HL-60 (cell line): ENCODE measurements around the gene TBK1.

Source experiments
- DNase-seq, 2 experiments: peaks; one replicate each; pipeline ENCODE4 v3.0.0-alpha.2; 2010 to 2020; ENCODE audit warnings: low read depth in 1 of 2, low spot score in 1 of 2
- H3K27ac ChIP-seq: fragments of 250-450 bp; sonication (Bioruptor Pico); replicated peaks from 2 replicates; pipeline ENCODE4 v1.5.1; 2020; ENCODE audit warnings: mild to moderate bottlenecking, moderate library complexity
- H3K27me3 ChIP-seq: fragments of 250-450 bp; sonication (Bioruptor Pico); 2 replicates; pipeline ENCODE4 v1.5.1; 2021; ENCODE audit warnings: mild to moderate bottlenecking, moderate library complexity; ENCODE audit not compliant: insufficient read depth, poor library complexity, severe bottlenecking
- H3K4me3 ChIP-seq: replicated peaks from 2 replicates; pipeline ENCODE4 v1.5.1; 2011; ENCODE audit warnings: mild to moderate bottlenecking, control low read depth, low read length; ENCODE audit not compliant: insufficient read depth
- GABPA ChIP-seq: IDR thresholded peaks from 2 replicates; pipeline ENCODE4 v1.6.1; 2012; ENCODE audit warnings: low read depth
- POLR2AphosphoS5 ChIP-seq: IDR thresholded peaks from 2 replicates; pipeline ENCODE4 v1.6.1; 2012; ENCODE audit warnings: low read depth
- REST ChIP-seq: IDR thresholded peaks from 2 replicates; pipeline ENCODE4 v1.6.1; 2012; ENCODE audit warnings: low read depth; ENCODE audit not compliant: insufficient replicate concordance
- SPI1 ChIP-seq: IDR thresholded peaks from 2 replicates; pipeline ENCODE4 v1.6.1; 2012; ENCODE audit warnings: low read depth, mild to moderate bottlenecking, borderline replicate concordance
- TF ChIP-seq, protein P1 (sequence below): IDR thresholded peaks from one replicate; pipeline ENCODE4 v1.5.1; 2011; ENCODE audit warnings: low read length, control low read depth, inconsistent platforms; ENCODE audit not compliant: insufficient read depth

The TBK1 gene

GRCh38 chr12:64549108-64549507 lies 97.2 kb downstream of the TBK1 start:
- H3K4me3 ChIP-seq: no peak overlapping the region
- TF ChIP-seq SPI1 (no peak), GABPA (no peak), POLR2AphosphoS5 (no peak), REST (no peak)
- TF ChIP-seq, protein P1, sequence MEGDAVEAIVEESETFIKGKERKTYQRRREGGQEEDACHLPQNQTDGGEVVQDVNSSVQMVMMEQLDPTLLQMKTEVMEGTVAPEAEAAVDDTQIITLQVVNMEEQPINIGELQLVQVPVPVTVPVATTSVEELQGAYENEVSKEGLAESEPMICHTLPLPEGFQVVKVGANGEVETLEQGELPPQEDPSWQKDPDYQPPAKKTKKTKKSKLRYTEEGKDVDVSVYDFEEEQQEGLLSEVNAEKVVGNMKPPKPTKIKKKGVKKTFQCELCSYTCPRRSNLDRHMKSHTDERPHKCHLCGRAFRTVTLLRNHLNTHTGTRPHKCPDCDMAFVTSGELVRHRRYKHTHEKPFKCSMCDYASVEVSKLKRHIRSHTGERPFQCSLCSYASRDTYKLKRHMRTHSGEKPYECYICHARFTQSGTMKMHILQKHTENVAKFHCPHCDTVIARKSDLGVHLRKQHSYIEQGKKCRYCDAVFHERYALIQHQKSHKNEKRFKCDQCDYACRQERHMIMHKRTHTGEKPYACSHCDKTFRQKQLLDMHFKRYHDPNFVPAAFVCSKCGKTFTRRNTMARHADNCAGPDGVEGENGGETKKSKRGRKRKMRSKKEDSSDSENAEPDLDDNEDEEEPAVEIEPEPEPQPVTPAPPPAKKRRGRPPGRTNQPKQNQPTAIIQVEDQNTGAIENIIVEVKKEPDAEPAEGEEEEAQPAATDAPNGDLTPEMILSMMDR: no peak
- no peaks in the 10 kb centered on the region for H3K27me3 ChIP-seq
- DNase-seq: no peak
- H3K27ac ChIP-seq: no peak overlapping the region

DNA sequence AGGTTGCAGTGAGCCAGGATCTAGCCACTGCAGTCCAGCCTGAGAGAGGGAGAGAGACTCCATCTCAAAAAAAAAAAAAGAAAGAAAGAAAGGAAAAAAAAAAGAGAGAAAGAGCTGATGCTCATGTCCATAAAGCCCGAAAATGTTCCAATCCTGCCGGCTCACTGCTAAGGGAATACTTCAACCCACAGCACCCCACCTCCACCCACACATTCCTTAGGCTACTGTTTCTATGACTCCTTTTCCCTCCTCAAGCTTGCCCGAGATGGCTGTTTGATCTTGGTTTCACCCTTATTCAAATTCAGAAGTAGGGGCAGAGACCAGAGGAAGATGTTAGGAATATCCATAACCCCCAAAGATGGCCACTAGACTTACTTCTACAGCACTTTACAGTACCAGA lies 98.8 kb downstream of the TBK1 start:
- TF ChIP-seq POLR2AphosphoS5: no peak
- Histone ChIP-seq H3K27ac (no peak overlapping the region), H3K4me3 (no peak overlapping the region), H3K27me3 (no peaks in the 10 kb centered on the region)
- DNase-seq: no peak

- Histone ChIP-seq H3K27ac (no peak overlapping the region), H3K27me3 (no peaks in the 10 kb centered on the region), H3K4me3 (no peak overlapping the region)
- no peak for TF ChIP-seq SPI1
- no peak for TF ChIP-seq POLR2AphosphoS5
- no peak for TF ChIP-seq REST
- TF ChIP-seq, protein P1: no peak
- no peak for DNase-seq
These were observed 99.8 kb downstream of the TBK1 start for GRCh38 chr12:64551676-64552075.
